CD1c-positive myeloid dendritic cell (primary cell): ENCODE data around the gene NPAS3.

Experiments used
- DNase-seq: peaks from one replicate; pipeline ENCODE4 v3.0.0-alpha.2; 2016; ENCODE audit errors: extremely low spot score

Gene NPAS3

GRCh38 chr14:33010495-33010894, 71.8 kb downstream of the NPAS3 start:
- no peak for DNase-seq

GRCh38 chr14:33014710-33015109, 76.0 kb downstream of the NPAS3 start:
- no peak for DNase-seq

DNA sequence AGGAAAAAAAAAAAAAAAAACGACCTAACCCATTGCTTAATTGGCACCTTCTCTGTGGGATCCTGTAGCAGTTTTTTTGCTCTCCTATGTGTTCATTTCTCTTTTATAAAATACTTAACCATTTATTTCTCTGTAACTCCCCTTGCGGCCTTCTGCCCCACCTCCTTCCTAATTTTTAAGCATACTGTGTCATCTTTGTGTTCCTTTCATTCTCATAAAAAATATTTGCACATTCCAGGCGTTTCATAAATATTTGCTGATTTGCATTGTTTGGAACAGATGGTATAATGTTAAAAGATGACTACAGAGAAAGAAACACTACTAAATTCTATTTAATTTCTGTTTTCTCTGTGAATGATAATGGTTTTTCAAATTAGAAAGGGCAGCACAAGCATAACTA, 77.9 kb downstream of the NPAS3 start:
- no peak for DNase-seq

DNA sequence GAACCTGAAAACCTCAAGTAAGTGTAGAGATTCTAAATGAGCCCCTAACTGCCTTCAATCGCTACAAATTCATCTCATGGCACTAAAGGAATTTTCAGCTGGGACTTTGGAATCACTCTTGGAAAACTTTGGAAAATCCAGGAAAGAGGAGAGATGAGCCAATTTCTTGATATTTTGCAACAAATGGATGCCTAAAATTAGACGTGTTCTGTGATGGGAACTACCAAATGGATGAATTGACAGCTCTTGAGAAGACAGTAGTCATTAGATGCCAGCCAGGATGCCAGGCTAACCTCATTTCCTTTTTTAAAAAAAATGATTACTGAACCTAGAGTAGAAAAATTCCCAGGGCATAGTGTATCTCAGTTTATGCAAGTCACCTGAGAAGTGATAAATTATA, 78.3 kb downstream of the NPAS3 start:
- DNase-seq: no peak

- no peak for DNase-seq
These were observed 80.7 kb downstream of the NPAS3 start for GRCh38 chr14:33019346-33019745.

GRCh38 chr14:33026850-33027430, 88.3 kb downstream of the NPAS3 start:
- no peak for DNase-seq

- DNase-seq: no peak
These were observed 90.8 kb downstream of the NPAS3 start for GRCh38 chr14:33029511-33029910.

DNA sequence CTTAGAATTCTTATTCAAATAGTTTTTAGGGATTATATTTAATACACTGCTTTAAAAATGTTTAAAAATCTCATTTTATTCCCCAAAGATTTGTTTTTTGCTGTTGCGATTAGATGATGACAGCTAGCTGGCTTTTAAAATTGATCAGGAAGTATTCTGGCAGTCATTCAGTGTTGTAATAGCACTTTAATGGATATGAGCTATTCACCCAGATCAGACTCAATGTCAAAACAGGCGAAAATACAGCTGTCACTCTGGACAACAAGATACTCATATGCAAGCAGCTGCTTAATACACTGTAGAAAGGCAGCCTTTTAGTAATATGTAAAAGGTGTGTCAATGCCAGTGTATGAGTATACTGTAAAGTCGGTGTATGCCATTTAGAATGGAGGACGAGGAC, 91.7 kb downstream of the NPAS3 start:
- DNase-seq: no peak

- DNase-seq: no peak
These were observed 96.9 kb downstream of the NPAS3 start for GRCh38 chr14:33035416-33036194.

DNA sequence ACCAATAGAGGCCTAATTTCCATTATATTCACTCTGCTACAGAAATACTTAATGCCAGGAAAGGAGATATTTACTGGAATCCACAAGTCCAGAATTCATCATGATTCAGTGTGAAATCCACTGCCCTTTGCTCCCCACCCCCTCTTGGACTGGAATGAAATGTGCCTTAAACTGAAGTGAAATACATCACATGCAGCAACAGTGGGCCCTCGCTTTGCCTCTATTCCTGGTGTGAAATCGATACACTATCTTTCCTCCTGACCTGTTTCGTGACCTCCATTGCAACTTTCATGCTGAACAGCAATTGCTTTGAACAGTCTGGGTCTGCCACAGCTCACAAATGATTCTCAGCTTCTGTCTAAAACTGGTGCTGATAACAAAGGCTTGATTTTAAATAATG, 100.6 kb downstream of the NPAS3 start:
- DNase-seq: no peak

DNA sequence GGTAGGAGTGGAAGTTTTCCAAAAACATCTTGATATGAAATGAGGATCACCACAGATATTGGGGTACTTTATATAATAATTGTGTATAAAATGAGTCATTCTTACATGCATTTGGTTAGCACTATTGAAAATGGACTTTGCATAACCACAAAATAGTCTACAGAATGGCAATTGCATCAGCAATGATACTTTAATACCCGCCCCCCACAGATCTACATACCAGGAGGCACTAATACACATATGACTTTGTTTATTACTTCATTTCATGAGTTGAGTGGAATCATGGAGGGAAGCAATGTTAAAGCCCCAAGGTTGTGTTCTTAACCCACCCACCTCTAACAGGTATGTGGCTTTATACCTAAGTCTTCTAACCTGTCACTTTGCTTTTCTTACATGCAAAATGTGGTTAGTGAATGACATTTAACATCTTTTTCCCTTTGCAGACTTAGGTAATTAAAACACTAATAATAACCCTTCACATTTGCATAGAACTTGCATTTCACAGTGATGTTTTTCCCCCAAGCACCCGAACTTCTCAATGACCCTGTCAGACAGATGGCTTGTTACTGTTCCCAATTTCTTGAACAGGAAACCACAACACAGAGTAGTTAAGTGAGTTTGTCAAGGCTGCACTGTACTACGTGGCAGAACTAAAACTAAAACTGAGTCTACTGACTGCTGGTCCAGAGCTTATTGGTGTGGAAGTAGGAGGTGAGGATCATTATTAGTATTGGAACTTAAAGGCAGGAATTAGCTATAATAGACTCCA, 101.9 kb downstream of the NPAS3 start:
- DNase-seq: no peak

GRCh38 chr14:33042591-33042990, 103.9 kb downstream of the NPAS3 start:
- no peak for DNase-seq

DNA sequence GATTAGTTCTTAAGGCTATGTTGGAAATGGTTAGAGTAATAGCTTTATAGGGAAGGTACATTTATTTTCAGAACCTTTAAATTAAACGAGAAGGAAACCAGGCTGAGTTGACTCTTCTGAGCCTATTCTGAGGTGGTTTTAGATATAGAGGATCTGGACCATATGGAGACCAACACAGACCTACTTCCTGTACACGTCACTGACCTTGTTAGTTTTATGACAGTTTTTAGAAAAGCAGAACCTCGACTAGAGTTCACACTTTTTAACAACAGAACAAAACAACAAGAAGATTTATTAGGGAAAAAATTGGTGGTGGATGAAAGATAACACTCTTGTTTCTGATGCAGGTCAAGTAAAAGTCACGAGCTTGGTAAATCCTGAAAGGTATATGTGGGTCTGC, 107.1 kb downstream of the NPAS3 start:
- DNase-seq: no peak

GRCh38 chr14:33052943-33053342, 114.3 kb downstream of the NPAS3 start:
- no peak for DNase-seq

DNA sequence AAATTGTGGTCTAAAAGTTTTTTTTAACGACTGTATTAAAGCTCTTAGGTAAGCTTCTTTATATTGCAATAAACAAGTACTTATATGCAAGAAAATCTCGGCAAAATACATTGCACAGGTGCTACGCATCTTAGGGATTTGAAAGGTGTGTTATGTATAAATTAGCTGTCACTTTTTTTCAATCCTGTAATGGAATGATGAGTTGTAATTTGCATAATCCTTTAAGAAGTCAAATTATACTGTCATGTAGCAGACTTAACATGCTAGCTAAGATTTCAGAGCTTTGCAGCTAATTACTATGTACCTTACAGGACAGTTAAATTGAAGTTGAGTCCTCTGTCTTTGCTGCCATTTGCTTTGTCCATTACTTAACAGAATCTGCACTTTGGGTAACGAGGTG, 117.5 kb downstream of the NPAS3 start:
- DNase-seq: no peak

DNA sequence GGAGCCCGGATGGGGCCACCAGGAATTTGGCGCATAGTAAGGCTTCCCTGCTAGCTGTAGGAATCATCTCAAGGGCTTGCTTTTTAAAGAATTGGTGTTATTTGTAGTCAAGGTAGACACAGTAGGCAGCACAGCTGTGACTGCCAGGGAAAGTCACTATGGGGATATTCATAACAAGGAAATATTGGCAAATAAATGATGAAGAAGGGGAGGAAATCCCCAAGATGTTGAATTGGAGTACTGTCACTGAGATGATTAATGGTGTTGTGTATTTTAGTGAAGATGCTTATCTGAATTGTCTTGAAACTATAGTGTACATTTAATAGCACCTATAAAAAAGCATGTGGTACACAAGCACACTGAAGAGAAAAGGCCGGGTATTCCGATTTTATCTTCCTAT, 118.9 kb downstream of the NPAS3 start:
- DNase-seq: no peak

DNA sequence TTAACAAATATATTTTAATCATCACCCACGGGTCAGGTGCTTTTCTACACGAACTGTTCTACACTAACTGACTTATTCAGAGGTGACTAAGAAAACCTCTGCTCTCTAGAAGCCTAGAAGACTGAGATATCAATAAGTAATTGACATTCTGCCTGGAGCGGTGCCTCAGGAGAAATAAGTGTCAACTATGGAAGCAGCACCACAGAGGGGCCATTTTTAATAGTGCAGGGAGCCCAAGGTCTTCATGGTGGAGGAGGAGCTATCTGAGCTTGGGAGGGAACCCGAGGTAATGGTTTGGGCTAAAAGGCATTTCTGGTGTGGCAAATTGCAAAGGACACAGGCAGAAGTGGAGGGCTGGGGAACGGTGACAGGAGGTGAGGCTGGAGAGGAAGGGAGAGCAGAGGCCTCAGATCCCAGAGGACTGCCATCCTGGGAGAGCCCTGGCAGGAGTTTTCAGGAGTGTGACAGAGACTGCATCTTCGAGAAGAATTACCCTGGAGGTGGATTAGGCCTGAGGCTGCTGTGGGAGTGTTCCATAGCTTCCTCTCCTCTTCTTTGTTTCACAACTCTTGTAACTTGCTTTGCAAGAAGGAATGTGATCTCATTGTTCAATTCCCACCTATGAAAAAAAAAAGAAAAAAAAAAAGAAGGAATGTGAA, 123.1 kb downstream of the NPAS3 start:
- DNase-seq: no peak

DNA sequence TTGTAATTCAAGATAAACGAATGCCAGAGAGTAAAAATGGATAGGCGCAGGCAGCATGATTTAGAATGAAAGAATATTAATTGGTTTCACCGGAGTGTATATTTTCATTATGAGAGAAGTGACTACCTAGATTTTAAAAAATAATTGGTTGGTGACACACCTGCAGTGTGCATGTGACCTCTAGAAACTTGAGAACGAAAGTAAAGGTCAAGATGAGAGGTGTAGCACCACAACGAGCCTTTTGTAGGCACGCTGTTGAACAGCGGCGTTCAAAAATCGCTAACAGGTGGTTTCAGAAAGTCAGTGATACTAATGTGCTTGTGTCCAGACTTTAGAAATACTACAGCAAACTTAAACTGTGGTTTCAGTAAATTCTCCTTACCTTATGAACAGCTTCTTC, 123.8 kb downstream of the NPAS3 start:
- no peak for DNase-seq

GRCh38 chr14:33062881-33063280, 124.2 kb downstream of the NPAS3 start:
- no peak for DNase-seq

DNA sequence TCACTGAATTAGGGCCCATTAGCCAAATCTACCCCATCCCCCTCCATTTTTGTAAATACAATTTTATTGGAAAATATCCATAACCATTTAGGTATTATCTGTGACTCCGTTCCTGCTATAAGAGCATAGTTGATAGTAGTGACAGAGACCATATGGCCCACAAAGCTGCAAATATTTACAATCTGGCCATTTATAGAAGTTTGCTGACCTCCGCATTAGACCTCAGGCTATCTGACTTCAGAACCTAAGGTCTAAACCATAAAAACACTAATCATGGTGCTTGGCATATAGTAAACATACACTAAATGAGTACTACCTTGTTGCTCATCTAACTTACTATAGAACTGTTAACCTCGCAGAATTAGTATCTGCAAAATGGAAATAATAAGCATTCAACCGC, 124.8 kb downstream of the NPAS3 start:
- DNase-seq: no peak

DNA sequence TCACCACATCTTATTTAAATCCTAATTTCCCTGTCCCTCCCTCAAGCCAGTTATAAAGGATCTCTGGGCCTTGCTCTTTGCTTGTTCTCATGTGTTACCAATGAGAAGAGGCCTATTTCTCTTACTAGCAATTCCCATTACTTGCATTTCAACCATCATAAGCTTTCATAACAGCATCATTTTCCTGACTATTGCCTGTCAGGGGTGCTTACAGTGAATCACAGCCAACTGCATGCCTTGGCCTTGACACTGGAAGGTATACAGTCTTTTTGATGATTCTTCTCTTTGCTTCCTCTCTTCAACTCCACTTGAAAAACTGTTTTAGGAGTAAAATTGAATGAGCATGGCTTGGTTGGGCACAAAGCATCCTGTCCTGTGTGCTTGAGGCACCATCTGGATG, 127.0 kb downstream of the NPAS3 start:
- DNase-seq: no peak

GRCh38 chr14:33068040-33068439, 129.4 kb downstream of the NPAS3 start:
- no peak for DNase-seq

DNA sequence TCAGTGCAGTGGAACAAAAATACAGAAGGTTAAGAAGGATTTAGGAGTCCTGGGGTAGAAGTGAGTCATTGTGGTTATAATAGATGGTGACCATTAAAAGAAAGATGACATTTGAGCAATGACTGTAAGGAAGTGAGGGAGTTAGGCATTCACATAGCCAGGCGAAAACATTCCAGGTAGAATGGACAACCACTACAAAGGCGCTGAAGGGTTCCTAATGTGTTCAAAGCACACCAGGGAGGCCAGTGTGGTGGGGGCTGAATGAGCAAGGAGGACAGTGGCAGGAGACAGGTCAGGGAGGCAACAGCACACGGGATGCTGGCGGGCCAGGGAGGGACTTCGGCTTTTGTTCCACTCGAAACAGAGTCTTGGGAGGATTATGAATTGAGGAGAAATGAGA, 129.9 kb downstream of the NPAS3 start:
- DNase-seq: no peak
